ENCODE results near the gene ICE2. TPM values are rescaled to one million over a fixed set of nuclear protein-coding genes. Genes with fewer than 3 reads are reported as not detected.

The ICE2 gene
- total RNA-seq, 4 donors from 2014 or later, result 14.6 to 34.9 (median 23.8) TPM

DNA sequence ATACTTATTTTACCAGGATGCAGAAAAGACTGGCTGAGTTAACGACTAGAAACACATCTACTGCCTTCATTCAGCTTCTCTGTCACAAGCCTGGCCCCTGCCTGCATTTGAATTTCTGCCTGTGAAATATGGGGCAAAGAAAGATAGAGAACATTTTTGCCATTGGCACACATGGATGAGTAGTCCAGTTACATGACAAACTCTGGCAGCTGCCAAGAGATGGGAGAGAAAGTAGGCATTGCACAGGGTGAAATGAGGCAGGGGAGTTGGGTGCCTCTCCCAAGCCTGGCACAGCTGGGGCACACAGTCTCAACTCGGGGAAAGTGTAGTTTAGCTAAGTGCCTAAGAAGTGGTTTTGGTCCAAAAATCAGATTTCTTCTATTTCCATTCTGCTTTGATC, 105.2 kb downstream of the ICE2 start:
- H3K9me3 ChIP-seq, result no peaks in the 10 kb centered on the region
- peaks cover 20 to 100% (median 50%) of the 10 kb centered on the region in 3 donors for H3K4me1 ChIP-seq
- 75% methylated on average over 2 of the region's 2 CpGs for WGBS, 2 donors (ENCODE audit: low coverage in 1 of 2)
- H3K27ac ChIP-seq, result peak overlapping the region; percentile 35 to 81 (median 73)
- H3K27me3 ChIP-seq, result no peaks in the 10 kb centered on the region
- H3K36me3 ChIP-seq, result peaks cover 0 to 38% of the 10 kb centered on the region in 2 donors
- no peak for ATAC-seq
- TF ChIP-seq, protein P1, sequence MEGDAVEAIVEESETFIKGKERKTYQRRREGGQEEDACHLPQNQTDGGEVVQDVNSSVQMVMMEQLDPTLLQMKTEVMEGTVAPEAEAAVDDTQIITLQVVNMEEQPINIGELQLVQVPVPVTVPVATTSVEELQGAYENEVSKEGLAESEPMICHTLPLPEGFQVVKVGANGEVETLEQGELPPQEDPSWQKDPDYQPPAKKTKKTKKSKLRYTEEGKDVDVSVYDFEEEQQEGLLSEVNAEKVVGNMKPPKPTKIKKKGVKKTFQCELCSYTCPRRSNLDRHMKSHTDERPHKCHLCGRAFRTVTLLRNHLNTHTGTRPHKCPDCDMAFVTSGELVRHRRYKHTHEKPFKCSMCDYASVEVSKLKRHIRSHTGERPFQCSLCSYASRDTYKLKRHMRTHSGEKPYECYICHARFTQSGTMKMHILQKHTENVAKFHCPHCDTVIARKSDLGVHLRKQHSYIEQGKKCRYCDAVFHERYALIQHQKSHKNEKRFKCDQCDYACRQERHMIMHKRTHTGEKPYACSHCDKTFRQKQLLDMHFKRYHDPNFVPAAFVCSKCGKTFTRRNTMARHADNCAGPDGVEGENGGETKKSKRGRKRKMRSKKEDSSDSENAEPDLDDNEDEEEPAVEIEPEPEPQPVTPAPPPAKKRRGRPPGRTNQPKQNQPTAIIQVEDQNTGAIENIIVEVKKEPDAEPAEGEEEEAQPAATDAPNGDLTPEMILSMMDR (IDR thresholded peaks at IDR 0.05), result no peak
- TF ChIP-seq POLR2AphosphoS5 (IDR thresholded peaks at IDR 0.05) (no peak), EP300 (IDR thresholded peaks at IDR 0.05) (no peak), POLR2A (IDR thresholded peaks at IDR 0.05) (no peak)
- no peak overlapping the region for H3K4me3 ChIP-seq

DNA sequence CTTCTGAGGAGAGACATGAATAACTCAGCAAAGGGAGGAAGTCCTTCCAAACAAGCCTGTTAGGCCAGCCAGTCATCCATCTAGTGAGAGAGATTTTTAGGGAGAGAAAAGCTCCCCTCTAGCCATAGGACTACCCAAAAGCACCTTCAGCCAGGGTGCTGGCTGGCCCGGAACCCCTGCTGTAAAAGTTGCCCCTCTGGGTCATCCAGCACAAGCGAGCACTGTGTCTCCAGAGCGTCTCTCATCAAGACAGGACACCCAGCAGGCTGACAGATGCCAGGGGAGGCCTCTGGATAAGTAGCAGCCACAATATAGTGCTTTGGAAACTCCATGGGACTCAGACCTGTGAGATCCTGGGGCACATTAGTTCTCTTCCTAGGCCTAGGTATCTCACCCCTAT, 105.6 kb downstream of the ICE2 start:
- Histone ChIP-seq H3K27ac (peak overlapping the region; percentile 35 to 81 (median 73)), H3K4me3 (no peak overlapping the region), H3K36me3 (peaks cover 0 to 34% of the 10 kb centered on the region in 2 donors), H3K27me3 (no peaks in the 10 kb centered on the region), H3K9me3 (no peaks in the 10 kb centered on the region), H3K4me1 (peaks cover 20 to 96% (median 50%) of the 10 kb centered on the region in 3 donors)
- WGBS, 2 donors (ENCODE audit: low coverage in 1 of 2), result 80% methylated on average over 1 of the region's 3 CpGs; no CpG with 5 or more reads in 1 of the 2 donors
- TF ChIP-seq POLR2AphosphoS5 (IDR thresholded peaks at IDR 0.05), result no peak
- TF ChIP-seq POLR2A (IDR thresholded peaks at IDR 0.05), result no peak
- TF ChIP-seq, protein P1 (IDR thresholded peaks at IDR 0.05), result no peak
- TF ChIP-seq EP300 (IDR thresholded peaks at IDR 0.05), result no peak
- ATAC-seq, result no peak

DNA sequence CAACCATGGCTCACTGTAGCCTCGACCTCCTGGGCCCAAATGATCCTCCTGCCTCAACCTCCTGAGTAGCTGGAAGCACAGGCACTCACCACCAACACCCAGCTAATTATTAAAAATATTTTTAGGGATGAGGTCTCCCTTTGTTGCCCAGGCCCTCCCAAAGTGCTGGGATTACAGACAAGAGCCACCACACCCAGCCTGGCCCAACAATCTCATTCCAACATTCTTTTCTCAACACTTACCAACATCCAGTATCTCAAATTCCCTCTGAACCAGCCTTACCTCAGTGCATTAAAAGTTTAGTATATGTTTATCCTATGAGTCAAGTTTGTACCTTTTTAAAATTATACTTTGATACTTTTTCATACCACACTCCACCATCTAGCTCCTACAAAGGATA, 106.2 kb downstream of the ICE2 start:
- Histone ChIP-seq H3K36me3 (peaks cover 0 to 32% of the 10 kb centered on the region in 2 donors), H3K4me3 (no peak overlapping the region), H3K27ac (peak overlapping the region in 3 of 4 donors; percentile 66 to 81 (median 80)), H3K4me1 (peaks cover 20 to 90% (median 50%) of the 10 kb centered on the region in 3 donors), H3K9me3 (no peaks in the 10 kb centered on the region), H3K27me3 (no peaks in the 10 kb centered on the region)
- WGBS, 2 donors (ENCODE audit: low coverage in 1 of 2), result 86 to 100% methylated on average over 1 of the region's 1 CpG
- no peak for TF ChIP-seq POLR2AphosphoS5 (IDR thresholded peaks at IDR 0.05)
- no peak for TF ChIP-seq EP300 (IDR thresholded peaks at IDR 0.05)
- TF ChIP-seq, protein P1 (IDR thresholded peaks at IDR 0.05), result no peak
- TF ChIP-seq POLR2A (IDR thresholded peaks at IDR 0.05), result no peak
- no peak for ATAC-seq

DNA sequence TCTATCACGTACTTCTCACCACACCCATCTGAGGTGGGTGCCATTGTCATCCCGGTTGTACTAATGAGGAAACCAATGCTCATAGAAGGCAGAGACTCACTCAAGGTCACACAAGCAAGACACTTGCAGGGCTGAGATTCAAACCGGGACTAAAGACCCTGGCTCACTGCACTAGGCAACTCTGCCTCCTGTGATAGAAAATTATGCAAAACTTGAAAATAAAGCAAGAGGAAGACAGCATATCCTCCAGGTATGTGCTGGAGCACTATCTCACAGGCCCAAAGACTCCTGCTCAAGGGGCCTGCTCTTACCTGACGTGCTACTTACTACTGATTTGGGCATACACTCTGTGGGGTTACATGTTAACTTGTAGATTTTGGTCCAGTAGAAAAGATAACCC, 106.7 kb downstream of the ICE2 start:
- Histone ChIP-seq H3K27ac (peak overlapping the region; percentile 22 to 81 (median 73)), H3K9me3 (no peaks in the 10 kb centered on the region), H3K4me3 (no peak overlapping the region), H3K27me3 (no peaks in the 10 kb centered on the region), H3K4me1 (peaks cover 20 to 85% (median 50%) of the 10 kb centered on the region in 3 donors), H3K36me3 (peaks cover 0 to 32% of the 10 kb centered on the region in 2 donors)
- 88 to 96% methylated on average over 4 of the region's 4 CpGs for WGBS, 2 donors (ENCODE audit: low coverage in 1 of 2)
- ATAC-seq, result no peak
- TF ChIP-seq, protein P1 (IDR thresholded peaks at IDR 0.05), result no peak
- no peak for TF ChIP-seq EP300 (IDR thresholded peaks at IDR 0.05)
- TF ChIP-seq POLR2AphosphoS5 (IDR thresholded peaks at IDR 0.05), result no peak
- TF ChIP-seq POLR2A (IDR thresholded peaks at IDR 0.05), result no peak
